PC-3 (cell line): ENCODE data around the gene CFI. TPM values are rescaled to one million over a fixed set of nuclear protein-coding genes. Genes with fewer than 3 reads are reported as not detected.
A peak's percentile ranks its signal among the peaks of the same experiment; 100 is the strongest.

ENCODE experiments used
- ATAC-seq: fragments of 200-7000 bp; cut with Tn5 transposase; 2 replicates; pipeline ENCODE4 v1.9.1; 2020; ENCODE audit warnings: mild to moderate bottlenecking, moderate library complexity
- BruUV-seq: library from RNA; stranded (reverse); fragments of 400-500 nt; replicated peaks from 2 replicates; lab custom pipeline; 2021; lab: Mats Ljungman, UMichigan
- CTCF ChIA-PET: fragments of 300-600 bp; sonication (Branson Sonifier 250); formaldehyde crosslinking; loops from one replicate; lab custom pipeline; 2022; ENCODE audit warnings: antibody characterized with exemption; lab: Charles Lee
- POLR2A ChIA-PET: fragments of 300-600 bp; sonication (Branson Sonifier 250); formaldehyde crosslinking; loops from one replicate; lab custom pipeline; 2022; ENCODE audit warnings: antibody characterized with exemption; ENCODE audit not compliant: unreplicated experiment; lab: Charles Lee
- DNase-seq: peaks from one replicate; pipeline ENCODE4 v3.0.0-alpha.2; 2015
- H2AFZ ChIP-seq: fragments of 300-600 bp; sonication (generic); 2 replicates; pipeline ENCODE4 v1.6.0; 2016; ENCODE audit warnings: antibody characterized with exemption, low read length
- H3F3A ChIP-seq: fragments of 300-600 bp; sonication (generic); one replicate; pipeline ENCODE4 v1.6.0; 2017; ENCODE audit warnings: antibody characterized with exemption, low read length, control low read depth, mild to moderate bottlenecking; ENCODE audit not compliant: unreplicated experiment
- H3K27ac ChIP-seq: fragments of 300-600 bp; sonication (generic); 2 replicates; pipeline ENCODE4 v1.5.1; 2016; ENCODE audit warnings: mild to moderate bottlenecking, low read length
- H3K27me3 ChIP-seq: fragments of 300-600 bp; sonication (generic); 2 replicates; pipeline ENCODE4 v1.6.1; 2016; ENCODE audit warnings: low read length, mixed read lengths
- H3K36me3 ChIP-seq: fragments of 300-600 bp; sonication (generic); 2 replicates; pipeline ENCODE4 v1.6.1; 2016; ENCODE audit warnings: low read depth, mixed run types, low read length, mixed read lengths
- H3K4me1 ChIP-seq: fragments of 300-600 bp; sonication (generic); 2 replicates; pipeline ENCODE4 v1.5.1; 2016; ENCODE audit warnings: low read length; ENCODE audit not compliant: insufficient read depth
- H3K4me2 ChIP-seq: fragments of 300-600 bp; sonication (generic); 2 replicates; pipeline ENCODE4 v1.6.0; 2016; ENCODE audit warnings: low read length
- H3K4me3 ChIP-seq: fragments of 300-600 bp; sonication (generic); 2 replicates; pipeline ENCODE4 v1.5.1; 2016; ENCODE audit warnings: mild to moderate bottlenecking, low read length, mixed read lengths
- H3K79me2 ChIP-seq: fragments of 300-600 bp; sonication (generic); 2 replicates; pipeline ENCODE4 v1.6.1; 2017; ENCODE audit warnings: low read length, mixed read lengths
- H3K9ac ChIP-seq: fragments of 300-600 bp; sonication (generic); 2 replicates; pipeline ENCODE4 v1.6.0; 2016; ENCODE audit warnings: mild to moderate bottlenecking, low read length
- H3K9me2 ChIP-seq: fragments of 300-600 bp; sonication (generic); replicated peaks from 2 replicates; pipeline ENCODE4 v1.6.1; 2016; ENCODE audit warnings: mixed run types, low read length, mixed read lengths
- H3K9me3 ChIP-seq: fragments of 300-600 bp; sonication (generic); 2 replicates; pipeline ENCODE4 v1.6.1; 2016; ENCODE audit warnings: low read length, mixed read lengths
- H4K20me1 ChIP-seq: fragments of 300-600 bp; sonication (generic); 2 replicates; pipeline ENCODE4 v1.6.1; 2016; ENCODE audit warnings: low read length, mixed read lengths
- CTCF ChIP-seq: fragments of 300-600 bp; sonication (generic); conservative IDR thresholded peaks from 2 replicates; pipeline ENCODE4 v1.5.1; 2017; ENCODE audit warnings: antibody characterized with exemption, low read depth, mild to moderate bottlenecking, low read length
- EZH2 ChIP-seq: fragments of 300-600 bp; sonication (generic); IDR thresholded peaks from one replicate; pipeline ENCODE4 v1.6.1; 2017; ENCODE audit warnings: antibody characterized with exemption, mild to moderate bottlenecking, low read length; ENCODE audit not compliant: unreplicated experiment
- EZH2phosphoT487 ChIP-seq: fragments of 300-600 bp; sonication (generic); IDR thresholded peaks from 2 replicates; pipeline ENCODE4 v1.6.1; 2018; ENCODE audit warnings: mild to moderate bottlenecking, antibody characterized with exemption, low read length, borderline replicate concordance
- intact Hi-C: fragments of 100-400 bp; cut with micrococcal nuclease; formaldehyde crosslinking; loops from 2 replicates; pipeline ENCODE4 v1.9.0; 2023
- total RNA-seq: library from RNA; depleted of rRNA; stranded (reverse); fragments of >200 nt; gene quantifications from 2 replicates; pipeline ENCODE4 v1.2.3, GENCODE V29; 2014

Gene CFI
- total RNA-seq, 1 experiment from 2014 or later, result not detected

DNA sequence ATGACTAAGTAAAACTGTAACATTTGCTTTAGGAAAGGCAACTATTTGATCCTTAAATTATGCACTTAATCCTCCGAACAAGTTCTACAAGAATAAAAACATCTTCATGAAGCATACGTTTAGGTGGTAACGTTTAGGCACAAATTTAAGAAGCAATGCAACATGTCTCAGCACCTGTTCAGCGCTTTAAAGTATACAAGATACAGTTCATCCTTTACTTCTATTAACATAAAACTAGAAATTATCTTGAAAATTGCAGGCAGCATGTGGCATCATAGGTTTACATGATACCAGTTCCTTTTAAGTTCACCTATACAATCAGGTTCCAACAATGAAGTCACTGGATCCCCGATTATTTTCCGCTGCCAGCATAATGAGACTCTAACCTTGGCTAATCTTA lies 73.4 kb downstream of the CFI start:
- BruUV-seq, result no TSS peak
- Histone ChIP-seq H3F3A (no peaks in the 10 kb centered on the region), H3K79me2 (peaks cover 56% of the 10 kb centered on the region), H3K27me3 (no peaks in the 10 kb centered on the region), H2AFZ (peak overlapping the region; percentile 94), H3K4me1 (peaks cover 14% of the 10 kb centered on the region), H3K9me2 (no peaks in the 10 kb centered on the region), H3K9ac (peak overlapping the region; percentile 81), H4K20me1 (no peaks in the 10 kb centered on the region), H3K4me2 (peak overlapping the region; percentile 82), H3K36me3 (no peaks in the 10 kb centered on the region; the same call in 1 of the 2 replicates), H3K27ac (peak overlapping the region; percentile 64), H3K9me3 (no peaks in the 10 kb centered on the region), H3K4me3 (peak overlapping the region; percentile 99)
- DNase-seq (peak; percentile 49), ATAC-seq (no peak; the same call in 1 of the 2 replicates)
- no peak for TF ChIP-seq CTCF
- TF ChIP-seq EZH2phosphoT487, result no peak
- TF ChIP-seq EZH2, result no peak
- POLR2A ChIA-PET, result no interaction called here
- intact Hi-C loops, result loop anchor here (2.0 kb wide), 1 partner anchor 86 kb away; the partner anchor contains the start of gene GAR1
- CTCF ChIA-PET, result no interaction called here

GRCh38 chr4:109723110-109723509 lies 78.7 kb downstream of the CFI start:
- H3K79me2 ChIP-seq, result peaks cover 72% of the 10 kb centered on the region
- TF ChIP-seq EZH2phosphoT487, result no peak
- TF ChIP-seq CTCF, result no peak
- no peak for TF ChIP-seq EZH2
- no peak overlapping the region for H3K4me3 ChIP-seq
- no peak overlapping the region for H3K9ac ChIP-seq
- BruUV-seq, result no TSS peak
- ATAC-seq (no peak), DNase-seq (no peak)
- no peaks in the 10 kb centered on the region; the same call in 1 of the 2 replicates for H3K36me3 ChIP-seq
- H3K9me3 ChIP-seq, result no peaks in the 10 kb centered on the region
- H3K4me1 ChIP-seq, result peaks cover 32% of the 10 kb centered on the region
- H2AFZ ChIP-seq, result no peak overlapping the region
- H3K27me3 ChIP-seq, result no peaks in the 10 kb centered on the region
- H3K4me2 ChIP-seq, result no peak overlapping the region
- ChIA-PET CTCF (no interaction called here), POLR2A (no interaction called here)
- intact Hi-C loops, result no loop called here
- 0 out of 2 replicates have a peak, but pooled peaks cover 3% of the 10 kb centered on the region for H4K20me1 ChIP-seq
- H3K9me2 ChIP-seq, result no peaks in the 10 kb centered on the region
- no peak overlapping the region for H3K27ac ChIP-seq
- H3F3A ChIP-seq, result no peaks in the 10 kb centered on the region

GRCh38 chr4:109722357-109722756 lies 79.4 kb downstream of the CFI start:
- POLR2A ChIA-PET, result no interaction called here
- no peak overlapping the region for H3K4me2 ChIP-seq
- intact Hi-C loops, result no loop called here
- 0 out of 2 replicates have a peak, but pooled peaks cover 3% of the 10 kb centered on the region for H4K20me1 ChIP-seq
- H2AFZ ChIP-seq, result no peak overlapping the region
- ATAC-seq, result no peak
- no TSS peak for BruUV-seq
- H3K4me1 ChIP-seq, result peaks cover 24% of the 10 kb centered on the region
- H3K9me3 ChIP-seq, result no peaks in the 10 kb centered on the region
- H3K79me2 ChIP-seq, result peaks cover 65% of the 10 kb centered on the region
- H3K27me3 ChIP-seq, result no peaks in the 10 kb centered on the region
- CTCF ChIA-PET, result no interaction called here
- no peak for DNase-seq
- no peaks in the 10 kb centered on the region for H3F3A ChIP-seq
- H3K9ac ChIP-seq, result no peak overlapping the region
- no peak overlapping the region for H3K4me3 ChIP-seq
- H3K36me3 ChIP-seq, result no peaks in the 10 kb centered on the region; the same call in 1 of the 2 replicates
- H3K9me2 ChIP-seq, result no peaks in the 10 kb centered on the region
- no peak overlapping the region for H3K27ac ChIP-seq
- TF ChIP-seq CTCF (no peak), EZH2phosphoT487 (no peak), EZH2 (no peak)
